Measurements from ENCODE around the gene SHOX.
"Not testable (repeated sequence)": the region's sequence is repeated elsewhere in the genome, so short reads cannot be mapped to it uniquely, and the experiment has no call there.

SHOX gene

DNA sequence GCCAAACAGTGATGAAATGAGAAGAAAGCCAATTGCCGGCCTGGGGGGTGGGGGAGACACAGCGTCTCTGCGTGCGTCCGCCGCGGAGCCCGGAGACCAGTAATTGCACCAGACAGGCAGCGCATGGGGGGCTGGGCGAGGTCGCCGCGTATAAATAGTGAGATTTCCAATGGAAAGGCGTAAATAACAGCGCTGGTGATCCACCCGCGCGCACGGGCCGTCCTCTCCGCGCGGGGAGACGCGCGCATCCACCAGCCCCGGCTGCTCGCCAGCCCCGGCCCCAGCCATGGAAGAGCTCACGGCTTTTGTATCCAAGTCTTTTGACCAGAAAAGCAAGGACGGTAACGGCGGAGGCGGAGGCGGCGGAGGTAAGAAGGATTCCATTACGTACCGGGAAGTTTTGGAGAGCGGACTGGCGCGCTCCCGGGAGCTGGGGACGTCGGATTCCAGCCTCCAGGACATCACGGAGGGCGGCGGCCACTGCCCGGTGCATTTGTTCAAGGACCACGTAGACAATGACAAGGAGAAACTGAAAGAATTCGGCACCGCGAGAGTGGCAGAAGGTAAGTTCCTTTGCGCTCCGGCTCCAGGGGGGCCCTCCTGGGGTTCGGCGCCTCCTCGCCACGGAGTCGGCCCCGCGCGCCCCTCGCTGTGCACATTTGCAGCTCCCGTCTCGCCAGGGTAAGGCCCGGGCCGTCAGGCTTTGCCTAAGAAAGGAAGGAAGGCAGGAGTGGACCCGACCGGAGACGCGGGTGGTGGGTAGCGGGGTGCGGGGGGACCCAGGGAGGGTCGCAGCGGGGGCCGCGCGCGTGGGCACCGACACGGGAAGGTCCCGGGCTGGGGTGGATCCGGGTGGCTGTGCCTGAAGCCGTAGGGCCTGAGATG, at the start of gene SHOX:
TSS of gene SHOX (plus strand) at position 180 of the 885 bp plus-strand sequence. CDS start at position 287, 107 bp downstream.
- Histone ChIP-seq H3K27ac (ENCODE audit: low read length) (no peak within 1 kb of the TSS), H3K4me1 (ENCODE audit: control insufficient read depth, low read depth, low read length) (no peaks in the 10 kb centered on the region), H3K4me3 (ENCODE audit: low read length) (peak within 1 kb of the TSS; percentile 35), H3K36me3 (ENCODE audit: control insufficient read depth, low read depth, low read length) (no peaks in the 10 kb centered on the region), H3K27me3 (ENCODE audit: control insufficient read depth, insufficient read depth, low read length) (peaks cover 98% of the 10 kb centered on the region), H3K9me3 (ENCODE audit: control insufficient read depth, low read depth, low read length) (peaks cover 16% of the 10 kb centered on the region), H3K9ac (ENCODE audit: low read length) (no peak within 1 kb of the TSS)

DNA sequence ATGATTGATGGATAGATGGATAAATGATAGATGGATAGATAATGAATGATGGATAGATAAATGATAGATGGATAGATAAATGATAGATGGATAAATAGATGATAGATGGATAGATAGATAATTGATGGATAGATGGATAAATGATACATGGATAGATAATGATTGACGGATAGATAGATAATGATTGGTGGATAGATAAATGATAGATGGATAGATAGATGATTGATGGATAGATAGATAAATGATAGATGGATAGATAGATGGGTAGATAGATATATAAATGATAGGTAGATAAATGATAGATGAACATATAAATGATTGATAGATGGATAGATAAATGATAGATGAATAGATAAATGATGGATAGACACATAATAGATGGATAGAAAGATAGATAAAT, 49.5 kb upstream of the SHOX start:
- H3K27ac ChIP-seq (ENCODE audit: low read length): no peak overlapping the region
- H3K36me3 ChIP-seq (ENCODE audit: control insufficient read depth, low read depth, low read length): no peaks in the 10 kb centered on the region
- peaks cover 2% of the 10 kb centered on the region for H3K9me3 ChIP-seq (ENCODE audit: control insufficient read depth, low read depth, low read length)
- H3K4me1 ChIP-seq (ENCODE audit: control insufficient read depth, low read depth, low read length): no peaks in the 10 kb centered on the region
- H3K9ac ChIP-seq (ENCODE audit: low read length): no peak overlapping the region
- H3K27me3 ChIP-seq (ENCODE audit: control insufficient read depth, insufficient read depth, low read length): no peaks in the 10 kb centered on the region
- H3K4me3 ChIP-seq (ENCODE audit: low read length): no peak overlapping the region

DNA sequence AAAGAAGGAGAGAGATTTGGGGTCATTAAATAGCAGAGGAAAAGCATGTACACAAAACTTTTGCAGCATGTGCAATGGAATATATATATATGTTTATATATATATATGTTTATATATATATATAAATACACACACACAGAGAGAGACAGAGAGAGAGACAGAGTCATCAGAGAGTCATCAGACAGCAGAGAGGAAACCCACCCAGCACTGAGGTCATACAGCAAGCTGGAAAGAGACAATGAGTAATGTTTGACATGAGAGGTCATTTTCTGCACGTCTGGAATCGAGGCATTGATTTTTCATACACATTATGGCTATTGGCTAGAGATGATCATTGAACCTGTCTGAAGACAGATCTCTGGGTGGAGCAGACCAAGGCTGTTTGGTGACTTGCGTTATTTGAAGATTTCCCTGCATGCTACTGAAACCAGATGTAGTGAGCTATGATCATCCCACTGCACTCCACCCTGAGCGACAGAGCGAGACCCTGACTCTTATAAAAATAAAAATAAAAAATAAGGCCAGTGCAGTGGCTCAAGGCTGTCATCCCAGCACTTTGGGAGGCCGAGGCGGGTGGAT, 48.8 kb upstream of the SHOX start:
- Histone ChIP-seq H3K9ac (ENCODE audit: low read length) (no peak overlapping the region), H3K9me3 (ENCODE audit: control insufficient read depth, low read depth, low read length) (no peaks in the 10 kb centered on the region), H3K4me1 (ENCODE audit: control insufficient read depth, low read depth, low read length) (no peaks in the 10 kb centered on the region), H3K36me3 (ENCODE audit: control insufficient read depth, low read depth, low read length) (no peaks in the 10 kb centered on the region), H3K27me3 (ENCODE audit: control insufficient read depth, insufficient read depth, low read length) (no peaks in the 10 kb centered on the region), H3K4me3 (ENCODE audit: low read length) (no peak overlapping the region), H3K27ac (ENCODE audit: low read length) (no peak overlapping the region)

DNA sequence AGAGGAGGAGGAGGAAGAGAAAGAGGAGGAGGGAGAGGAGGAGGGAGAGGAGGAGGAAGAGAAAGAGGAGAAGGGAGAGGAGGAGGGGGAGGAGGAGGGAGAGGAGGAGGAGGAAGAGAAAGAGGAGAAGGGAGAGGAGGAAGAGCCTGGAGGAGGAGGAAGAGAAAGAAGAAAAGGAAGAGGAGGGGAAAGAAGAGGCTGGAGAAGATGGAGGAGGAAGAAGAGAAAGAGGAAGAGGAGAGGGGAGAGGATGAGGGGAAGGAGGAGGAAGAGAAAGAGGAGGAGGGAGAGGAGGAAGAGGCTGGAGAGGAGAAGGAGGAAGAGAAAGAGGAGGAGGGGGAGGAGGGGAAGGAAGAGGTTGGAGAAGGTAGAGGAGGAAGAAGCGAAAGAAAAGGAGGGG, 46.0 kb upstream of the SHOX start:
- no peak overlapping the region for H3K9ac ChIP-seq (ENCODE audit: low read length)

DNA sequence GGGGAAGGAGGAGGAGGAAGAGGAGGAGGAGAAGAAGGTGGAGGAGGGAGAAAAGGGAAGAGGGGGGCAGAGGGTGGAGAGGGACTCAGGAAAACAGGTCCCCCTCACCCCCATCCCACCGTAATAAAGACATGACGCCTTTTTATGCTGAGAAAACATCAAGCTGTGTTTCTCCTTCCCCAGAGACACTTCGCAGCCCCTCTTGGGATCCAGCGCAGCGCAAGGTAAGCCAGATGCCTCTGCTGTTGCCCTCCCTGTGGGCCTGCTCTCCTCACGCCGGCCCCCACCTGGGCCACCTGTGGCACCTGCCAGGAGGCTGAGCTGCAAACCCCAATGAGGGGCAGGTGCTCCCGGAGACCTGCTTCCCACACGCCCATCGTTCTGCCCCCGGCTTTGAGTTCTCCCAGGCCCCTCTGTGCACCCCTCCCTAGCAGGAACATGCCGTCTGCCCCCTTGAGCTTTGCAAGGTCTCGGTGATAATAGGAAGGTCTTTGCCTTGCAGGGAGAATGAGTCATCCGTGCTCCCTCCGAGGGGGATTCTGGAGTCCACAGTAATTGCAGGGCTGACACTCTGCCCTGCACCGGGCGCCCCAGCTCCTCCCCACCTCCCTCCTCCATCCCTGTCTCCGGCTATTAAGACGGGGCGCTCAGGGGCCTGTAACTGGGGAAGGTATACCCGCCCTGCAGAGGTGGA, 45.3 kb upstream of the SHOX start:
- no peak overlapping the region for H3K27ac ChIP-seq (ENCODE audit: low read length)
- H3K9ac ChIP-seq (ENCODE audit: low read length): no peak overlapping the region
- H3K4me1 ChIP-seq (ENCODE audit: control insufficient read depth, low read depth, low read length): no peaks in the 10 kb centered on the region
- no peaks in the 10 kb centered on the region for H3K36me3 ChIP-seq (ENCODE audit: control insufficient read depth, low read depth, low read length)
- H3K4me3 ChIP-seq (ENCODE audit: low read length): no peak overlapping the region
- no peaks in the 10 kb centered on the region for H3K27me3 ChIP-seq (ENCODE audit: control insufficient read depth, insufficient read depth, low read length)
- H3K9me3 ChIP-seq (ENCODE audit: control insufficient read depth, low read depth, low read length): no peaks in the 10 kb centered on the region

More for the DNA sequence above, 46.0 kb upstream of the SHOX start:
- Histone ChIP-seq H3K27me3 (ENCODE audit: control insufficient read depth, insufficient read depth, low read length) (no peaks in the 10 kb centered on the region), H3K27ac (ENCODE audit: low read length) (no peak overlapping the region), H3K36me3 (ENCODE audit: control insufficient read depth, low read depth, low read length) (no peaks in the 10 kb centered on the region), H3K4me1 (ENCODE audit: control insufficient read depth, low read depth, low read length) (no peaks in the 10 kb centered on the region), H3K9me3 (ENCODE audit: control insufficient read depth, low read depth, low read length) (no peaks in the 10 kb centered on the region), H3K4me3 (ENCODE audit: low read length) (no peak overlapping the region)

DNA sequence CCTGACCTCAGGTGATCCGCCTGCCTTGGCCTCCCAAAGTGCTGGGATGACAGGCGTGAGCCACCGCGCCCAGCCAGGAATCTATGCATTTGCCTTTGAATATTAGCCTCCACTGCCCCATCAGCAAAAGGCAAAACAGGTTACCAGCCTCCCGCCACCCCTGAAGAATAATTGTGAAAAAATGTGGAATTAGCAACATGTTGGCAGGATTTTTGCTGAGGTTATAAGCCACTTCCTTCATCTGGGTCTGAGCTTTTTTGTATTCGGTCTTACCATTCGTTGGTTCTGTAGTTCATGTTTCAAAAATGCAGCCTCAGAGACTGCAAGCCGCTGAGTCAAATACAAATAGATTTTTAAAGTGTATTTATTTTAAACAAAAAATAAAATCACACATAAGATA, 44.2 kb upstream of the SHOX start:
- no peaks in the 10 kb centered on the region for H3K9me3 ChIP-seq (ENCODE audit: control insufficient read depth, low read depth, low read length)
- H3K4me1 ChIP-seq (ENCODE audit: control insufficient read depth, low read depth, low read length): no peaks in the 10 kb centered on the region

DNA sequence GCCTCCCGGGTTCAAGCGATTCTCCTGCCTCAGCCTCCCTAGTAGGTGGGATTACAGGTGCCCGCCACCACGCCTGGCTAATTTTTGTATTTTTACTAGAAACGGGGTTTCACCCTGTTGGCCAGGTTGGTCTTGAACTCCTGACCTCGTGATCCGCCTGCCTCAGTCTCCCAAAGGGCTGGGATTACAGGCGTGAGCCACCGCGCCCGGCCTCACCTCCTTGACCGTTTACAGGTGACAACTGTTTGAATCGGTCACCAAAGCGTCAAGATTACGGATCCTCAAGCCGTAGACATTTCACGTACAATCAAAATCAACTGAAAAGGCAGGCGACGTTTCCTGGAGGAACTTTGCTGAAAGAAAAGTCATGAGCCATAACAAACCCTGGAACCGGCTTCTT, 41.3 kb upstream of the SHOX start:
- not testable (repeated sequence) for H3K27me3 ChIP-seq (ENCODE audit: control insufficient read depth, insufficient read depth, low read length); H3K36me3 ChIP-seq (ENCODE audit: control insufficient read depth, low read depth, low read length); H3K9me3 ChIP-seq (ENCODE audit: control insufficient read depth, low read depth, low read length); H3K9ac ChIP-seq (ENCODE audit: low read length); H3K4me3 ChIP-seq (ENCODE audit: low read length); H3K4me1 ChIP-seq (ENCODE audit: control insufficient read depth, low read depth, low read length); H3K27ac ChIP-seq (ENCODE audit: low read length)

More for the DNA sequence above, 44.2 kb upstream of the SHOX start:
- no peak overlapping the region for H3K4me3 ChIP-seq (ENCODE audit: low read length)
- no peak overlapping the region for H3K27ac ChIP-seq (ENCODE audit: low read length)
- no peaks in the 10 kb centered on the region for H3K27me3 ChIP-seq (ENCODE audit: control insufficient read depth, insufficient read depth, low read length)
- no peaks in the 10 kb centered on the region for H3K36me3 ChIP-seq (ENCODE audit: control insufficient read depth, low read depth, low read length)
- H3K9ac ChIP-seq (ENCODE audit: low read length): no peak overlapping the region

DNA sequence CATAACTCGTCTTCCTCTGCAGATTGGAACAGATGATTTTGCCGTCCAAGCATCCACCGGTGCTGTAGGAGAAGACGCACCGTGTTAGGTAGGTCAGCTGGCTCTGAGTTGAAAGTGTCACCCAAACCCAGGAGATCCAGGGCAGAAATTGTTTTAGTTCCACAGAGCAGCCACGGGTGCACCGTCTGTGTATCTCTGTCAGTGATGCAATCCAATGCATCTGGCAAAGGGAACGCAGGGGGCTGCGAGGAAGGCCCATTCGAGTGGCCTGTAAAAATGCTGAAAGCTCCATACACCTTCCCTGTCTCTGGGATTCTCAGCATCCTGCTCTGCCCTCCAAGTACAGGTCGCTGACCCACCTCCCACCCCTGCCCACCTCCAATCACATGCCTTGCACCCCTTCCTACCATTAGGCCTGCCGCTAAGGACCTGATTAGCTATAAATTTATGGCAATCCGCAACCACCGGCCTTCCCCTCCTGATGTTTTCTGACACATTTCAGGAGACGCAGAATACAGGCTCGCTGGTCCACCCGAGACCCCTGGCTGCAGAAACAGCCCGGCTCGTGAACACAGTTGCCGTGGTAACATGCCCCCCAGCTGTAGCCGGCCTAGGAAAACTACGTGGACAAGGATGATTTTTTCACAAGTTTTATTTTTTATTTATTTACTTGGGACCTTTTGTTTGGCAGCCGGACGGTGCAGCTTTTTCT, 39.7 kb upstream of the SHOX start:
- no peaks in the 10 kb centered on the region for H3K36me3 ChIP-seq (ENCODE audit: control insufficient read depth, low read depth, low read length)
- no peak overlapping the region for H3K4me3 ChIP-seq (ENCODE audit: low read length)
- H3K27me3 ChIP-seq (ENCODE audit: control insufficient read depth, insufficient read depth, low read length): no peaks in the 10 kb centered on the region
- H3K4me1 ChIP-seq (ENCODE audit: control insufficient read depth, low read depth, low read length): no peaks in the 10 kb centered on the region
- H3K9me3 ChIP-seq (ENCODE audit: control insufficient read depth, low read depth, low read length): peaks cover 4% of the 10 kb centered on the region
- H3K9ac ChIP-seq (ENCODE audit: low read length): no peak overlapping the region
- H3K27ac ChIP-seq (ENCODE audit: low read length): no peak overlapping the region

DNA sequence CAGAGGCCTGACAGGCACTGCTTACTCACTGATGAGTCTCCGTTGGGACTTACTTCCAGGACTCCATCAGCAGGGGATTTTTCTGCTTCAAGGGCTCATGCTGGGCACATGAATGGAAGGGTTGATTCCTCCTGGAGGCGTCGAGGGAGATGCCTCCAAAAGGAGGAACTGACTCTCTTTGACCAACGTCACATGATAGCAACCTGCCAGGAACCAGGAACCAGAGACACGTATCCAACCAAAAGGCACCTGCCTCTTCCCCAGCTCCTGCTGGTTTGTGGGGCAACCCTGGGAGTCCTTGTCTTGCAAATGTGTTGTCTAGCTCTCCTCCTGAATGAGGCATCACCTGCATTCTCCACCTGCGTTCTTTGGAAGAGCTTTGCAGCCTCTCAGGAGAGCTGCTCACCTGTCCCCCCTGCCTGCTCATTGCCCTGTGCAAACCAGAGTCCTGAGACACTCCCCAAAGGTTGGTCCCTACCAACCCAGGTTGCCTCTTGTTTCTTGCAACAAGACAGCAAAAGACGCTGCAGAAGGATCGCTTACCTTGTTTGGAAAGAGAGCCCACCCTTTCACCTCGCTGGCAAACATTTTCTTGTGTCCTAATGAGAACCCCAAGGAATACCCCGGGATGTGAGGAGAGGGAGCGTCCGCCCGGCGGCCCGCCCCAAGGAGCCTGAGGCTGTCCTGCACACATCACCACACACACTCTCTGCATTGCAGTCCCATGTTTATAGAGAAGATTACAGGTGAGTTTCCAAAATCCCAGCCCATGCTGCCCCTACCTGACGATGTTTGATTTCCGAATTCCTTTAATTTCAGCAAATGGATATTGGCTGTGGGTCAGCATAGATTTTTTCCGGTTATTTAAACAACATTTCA, 30.5 kb upstream of the SHOX start:
- Histone ChIP-seq H3K9me3 (ENCODE audit: control insufficient read depth, low read depth, low read length) (peaks cover 16% of the 10 kb centered on the region), H3K27ac (ENCODE audit: low read length) (no peak overlapping the region), H3K36me3 (ENCODE audit: control insufficient read depth, low read depth, low read length) (no peaks in the 10 kb centered on the region), H3K4me1 (ENCODE audit: control insufficient read depth, low read depth, low read length) (no peaks in the 10 kb centered on the region), H3K4me3 (ENCODE audit: low read length) (no peak overlapping the region), H3K9ac (ENCODE audit: low read length) (no peak overlapping the region), H3K27me3 (ENCODE audit: control insufficient read depth, insufficient read depth, low read length) (no peaks in the 10 kb centered on the region)

DNA sequence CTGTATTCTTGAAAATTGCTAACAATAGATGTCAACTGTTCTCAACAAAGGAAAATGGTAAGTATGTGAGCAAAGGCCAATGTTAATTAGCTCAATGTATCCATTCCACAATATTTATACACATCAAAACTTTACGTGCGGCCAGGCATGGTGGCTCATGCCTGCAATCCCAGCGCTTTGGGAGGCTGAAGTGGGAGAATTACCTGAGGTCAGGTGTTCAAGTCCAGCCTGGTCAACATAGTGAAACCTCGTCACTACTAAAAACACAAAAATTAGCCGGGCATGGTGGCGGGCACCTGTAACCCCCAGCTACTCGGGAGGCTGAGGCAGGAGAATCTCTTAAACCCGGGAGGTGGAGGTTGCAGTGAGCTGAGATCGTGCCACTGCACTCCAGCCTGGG, 27.6 kb upstream of the SHOX start:
- H3K9ac ChIP-seq (ENCODE audit: low read length); H3K4me1 ChIP-seq (ENCODE audit: control insufficient read depth, low read depth, low read length); H3K27me3 ChIP-seq (ENCODE audit: control insufficient read depth, insufficient read depth, low read length); H3K4me3 ChIP-seq (ENCODE audit: low read length); H3K36me3 ChIP-seq (ENCODE audit: control insufficient read depth, low read depth, low read length); H3K27ac ChIP-seq (ENCODE audit: low read length); H3K9me3 ChIP-seq (ENCODE audit: control insufficient read depth, low read depth, low read length): not testable (repeated sequence)

All from iPS-18a (cell line).